MM.1S (cell line): ENCODE results near the gene PARD3.

Experiments
- DNase-seq: peaks from one replicate; pipeline ENCODE4 v3.0.0-alpha.2; 2015
- H2AFZ ChIP-seq: fragments of 300-600 bp; sonication (generic); 2 replicates; pipeline ENCODE4 v1.6.0; 2016; ENCODE audit warnings: antibody characterized with exemption, low read length
- H3F3A ChIP-seq: fragments of 300-600 bp; sonication (generic); 2 replicates; pipeline ENCODE4 v1.6.1; 2016; ENCODE audit warnings: mild to moderate bottlenecking, antibody characterized with exemption, low read length, moderate library complexity, mixed read lengths; ENCODE audit not compliant: insufficient read depth
- H3K27ac ChIP-seq: fragments of 300-600 bp; sonication (generic); 2 replicates; pipeline ENCODE4 v1.5.1; 2016; ENCODE audit warnings: mild to moderate bottlenecking, low read length
- H3K27me3 ChIP-seq: fragments of 300-600 bp; sonication (generic); replicated peaks from 2 replicates; pipeline ENCODE4 v1.6.0; 2016; ENCODE audit warnings: low read length; ENCODE audit not compliant: insufficient read depth
- H3K36me3 ChIP-seq: fragments of 300-600 bp; sonication (generic); replicated peaks from 2 replicates; pipeline ENCODE4 v1.6.1; 2016; ENCODE audit warnings: mild to moderate bottlenecking, low read length, mixed read lengths; ENCODE audit not compliant: insufficient read depth
- H3K4me1 ChIP-seq: fragments of 300-600 bp; sonication (generic); 2 replicates; pipeline ENCODE4 v1.6.1; 2016; ENCODE audit warnings: low read length, mixed read lengths
- H3K4me2 ChIP-seq: fragments of 300-600 bp; sonication (generic); 2 replicates; pipeline ENCODE4 v1.6.0; 2016; ENCODE audit warnings: low read depth, low read length
- H3K4me3 ChIP-seq: fragments of 300-600 bp; sonication (generic); 2 replicates; pipeline ENCODE4 v1.5.1; 2016; ENCODE audit warnings: low read length, mixed read lengths
- H3K79me2 ChIP-seq: fragments of 300-600 bp; sonication (generic); 2 replicates; pipeline ENCODE4 v1.6.1; 2016; ENCODE audit warnings: mixed run types, low read length, mixed read lengths
- H3K9ac ChIP-seq: fragments of 300-600 bp; sonication (generic); 2 replicates; pipeline ENCODE4 v1.6.1; 2016; ENCODE audit warnings: low read length, mixed read lengths
- H3K9me2 ChIP-seq: fragments of 300-600 bp; sonication (generic); replicated peaks from 2 replicates; pipeline ENCODE4 v1.6.1; 2016; ENCODE audit warnings: mild to moderate bottlenecking, low read length, mixed read lengths; ENCODE audit not compliant: insufficient read depth
- H3K9me3 ChIP-seq: fragments of 300-600 bp; sonication (generic); replicated peaks from 2 replicates; pipeline ENCODE4 v1.6.1; 2016; ENCODE audit warnings: mild to moderate bottlenecking, low read length, mixed read lengths; ENCODE audit not compliant: insufficient read depth
- H4K20me1 ChIP-seq: fragments of 300-600 bp; sonication (generic); 2 replicates; pipeline ENCODE4 v1.6.1; 2016; ENCODE audit warnings: mild to moderate bottlenecking, low read length, moderate library complexity, mixed read lengths; ENCODE audit not compliant: insufficient read depth
- CTCF ChIP-seq: fragments of 300-600 bp; sonication (generic); IDR thresholded peaks from 2 replicates; pipeline ENCODE4 v1.5.1; 2016; ENCODE audit warnings: antibody characterized with exemption, low read length, mixed read lengths
- EZH2 ChIP-seq: fragments of 300-600 bp; sonication (generic); optimal IDR thresholded peaks from 2 replicates; pipeline ENCODE3; 2017; ENCODE audit warnings: low read depth, mild to moderate bottlenecking, antibody characterized with exemption, low read length, mixed read lengths
- EZH2phosphoT487 ChIP-seq: fragments of 300-600 bp; sonication (generic); IDR thresholded peaks from 2 replicates; pipeline ENCODE4 v1.6.1; 2018; ENCODE audit warnings: antibody characterized with exemption, low read length

The PARD3 gene

GRCh38 chr10:34825414-34825813, 10.3 kb upstream of the PARD3 start:
- Histone ChIP-seq H3K27ac (no peak overlapping the region), H3F3A (no peaks in the 10 kb centered on the region), H3K4me3 (no peak overlapping the region), H2AFZ (no peak overlapping the region), H4K20me1 (no peaks in the 10 kb centered on the region), H3K79me2 (no peaks in the 10 kb centered on the region), H3K27me3 (no peaks in the 10 kb centered on the region), H3K9me2 (no peaks in the 10 kb centered on the region), H3K4me2 (no peak overlapping the region), H3K4me1 (no peaks in the 10 kb centered on the region), H3K36me3 (no peaks in the 10 kb centered on the region), H3K9ac (no peak overlapping the region), H3K9me3 (no peaks in the 10 kb centered on the region)
- no peak for TF ChIP-seq CTCF
- TF ChIP-seq EZH2 = no peak
- no peak for TF ChIP-seq EZH2phosphoT487
- DNase-seq = no peak

GRCh38 chr10:34824870-34825269, 9.8 kb upstream of the PARD3 start:
- DNase-seq = peak; percentile 7
- no peak overlapping the region for H3K4me2 ChIP-seq
- H3K36me3 ChIP-seq = no peaks in the 10 kb centered on the region
- H3K4me3 ChIP-seq = no peak overlapping the region
- no peaks in the 10 kb centered on the region for H3K9me3 ChIP-seq
- TF ChIP-seq EZH2 (no peak), CTCF (no peak), EZH2phosphoT487 (no peak)
- H3K27me3 ChIP-seq = no peaks in the 10 kb centered on the region
- H3K9me2 ChIP-seq = no peaks in the 10 kb centered on the region
- no peaks in the 10 kb centered on the region for H3F3A ChIP-seq
- H3K27ac ChIP-seq = no peak overlapping the region
- H2AFZ ChIP-seq = no peak overlapping the region
- no peaks in the 10 kb centered on the region for H4K20me1 ChIP-seq
- H3K79me2 ChIP-seq = no peaks in the 10 kb centered on the region
- no peak overlapping the region for H3K9ac ChIP-seq
- no peaks in the 10 kb centered on the region for H3K4me1 ChIP-seq

DNA sequence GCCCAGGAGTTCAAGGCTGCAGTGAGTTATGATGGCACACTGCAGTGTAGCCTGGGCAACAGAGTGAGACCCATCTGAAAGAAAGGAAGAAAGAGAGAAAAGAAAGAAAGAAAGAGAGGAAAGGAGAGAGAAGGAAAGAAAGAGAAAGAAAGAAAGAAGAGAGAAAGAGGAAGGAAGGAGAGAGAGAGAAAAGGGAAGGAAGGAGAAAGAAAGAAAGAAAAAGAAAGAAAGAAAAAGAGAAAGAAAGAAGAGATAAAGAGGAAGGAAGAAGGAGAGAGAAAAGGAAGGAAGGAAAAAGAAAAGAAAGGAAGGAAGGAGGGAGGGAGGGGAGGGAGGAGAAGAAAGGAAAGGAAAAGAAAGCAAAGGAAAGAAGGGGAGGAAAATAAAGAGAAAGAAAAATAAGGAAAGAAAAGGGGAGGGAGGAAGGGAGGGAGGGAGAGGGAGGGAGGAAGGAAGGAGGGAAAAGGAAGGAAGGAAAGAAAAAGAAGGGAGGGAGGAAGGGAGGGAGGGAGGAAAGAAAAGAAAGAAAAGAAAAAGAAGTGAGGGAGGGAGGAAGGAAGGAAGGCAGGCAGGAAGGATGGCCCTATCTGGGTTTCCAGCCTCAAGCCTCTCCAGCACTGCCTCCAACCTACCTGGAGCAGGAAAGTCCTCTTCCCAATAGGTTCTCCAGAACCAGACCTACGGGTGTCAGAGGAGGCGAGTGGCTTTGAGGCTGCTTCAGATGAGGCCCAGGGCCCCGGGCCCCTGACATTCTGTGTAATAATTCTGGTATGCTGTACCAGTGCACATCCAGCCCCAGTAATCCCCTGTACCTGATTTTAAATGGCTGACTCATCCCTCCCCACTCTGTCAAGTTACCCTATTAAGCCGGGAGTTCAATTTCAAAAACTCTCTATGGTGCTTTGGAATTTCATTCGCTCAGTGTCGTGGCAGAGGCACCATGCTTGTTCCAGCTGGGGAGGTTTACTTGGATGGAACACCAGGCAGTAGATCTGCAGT, 6.8 kb upstream of the PARD3 start:
- Histone ChIP-seq H3K4me2 (no peak overlapping the region), H3K79me2 (no peaks in the 10 kb centered on the region), H3K27ac (no peak overlapping the region), H3K9me3 (no peaks in the 10 kb centered on the region), H2AFZ (no peak overlapping the region), H3K36me3 (no peaks in the 10 kb centered on the region), H3F3A (no peaks in the 10 kb centered on the region), H3K9me2 (no peaks in the 10 kb centered on the region), H3K4me1 (no peaks in the 10 kb centered on the region), H3K27me3 (no peaks in the 10 kb centered on the region), H4K20me1 (no peaks in the 10 kb centered on the region), H3K9ac (no peak overlapping the region), H3K4me3 (no peak overlapping the region)
- no peak for DNase-seq
- TF ChIP-seq CTCF = no peak
- no peak for TF ChIP-seq EZH2
- no peak for TF ChIP-seq EZH2phosphoT487
